IMR-90 (cell line): Measurements from ENCODE around the gene CNTN4.

ENCODE experiments used
- CEBPB ChIP-seq: IDR thresholded peaks from 2 replicates; pipeline ENCODE4 v1.6.1; 2012; ENCODE audit warnings: low read depth, low read length, improper control_type of control experiment
- FOS ChIP-seq: fragments of 150-350 bp; IDR thresholded peaks from 2 replicates; pipeline ENCODE4 v1.6.1; 2016; ENCODE audit warnings: low read depth, low read length
- MAFK ChIP-seq: IDR thresholded peaks from 2 replicates; pipeline ENCODE4 v1.6.1; 2012; ENCODE audit warnings: low read depth, low read length, improper control_type of control experiment
- MAZ ChIP-seq: IDR thresholded peaks from 2 replicates; pipeline ENCODE4 v1.6.1; 2012; ENCODE audit warnings: low read depth, mild to moderate bottlenecking, low read length, improper control_type of control experiment, moderate library complexity, borderline replicate concordance
- MXI1 ChIP-seq: IDR thresholded peaks from 2 replicates; pipeline ENCODE4 v1.6.1; 2012; ENCODE audit warnings: low read depth, mild to moderate bottlenecking, low read length, moderate library complexity, borderline replicate concordance
- NFE2L2 ChIP-seq: fragments of 150-350 bp; IDR thresholded peaks from 2 replicates; pipeline ENCODE4 v1.6.1; 2016; ENCODE audit warnings: low read depth, mild to moderate bottlenecking, low read length
- POLR2A ChIP-seq: IDR thresholded peaks from 2 replicates; pipeline ENCODE4 v1.6.1; 2012; ENCODE audit warnings: mild to moderate bottlenecking, low read depth, low read length
- RAD21 ChIP-seq: IDR thresholded peaks from 2 replicates; pipeline ENCODE4 v1.6.1; 2012; ENCODE audit warnings: low read length, improper control_type of control experiment
- RCOR1 ChIP-seq: IDR thresholded peaks from 2 replicates; pipeline ENCODE4 v1.6.1; 2012; ENCODE audit warnings: mild to moderate bottlenecking, low read length, improper control_type of control experiment; ENCODE audit not compliant: insufficient replicate concordance
- TF ChIP-seq, protein P1 (sequence below): conservative IDR thresholded peaks from 2 replicates; pipeline ENCODE4 v1.5.1; 2012; ENCODE audit warnings: mild to moderate bottlenecking, low read depth, low read length, improper control_type of control experiment
- TF ChIP-seq, protein P2 (sequence below): fragments of 150-350 bp; IDR thresholded peaks from 2 replicates; pipeline ENCODE4 v1.6.1; 2017; ENCODE audit warnings: mild to moderate bottlenecking, antibody characterized with exemption, low read length, low read depth
- TF ChIP-seq, protein P3 (sequence below): fragments of 150-350 bp; IDR thresholded peaks from 2 replicates; pipeline ENCODE4 v1.6.1; 2016; ENCODE audit warnings: low read depth, mild to moderate bottlenecking, low read length, moderate library complexity, borderline replicate concordance

DNA sequence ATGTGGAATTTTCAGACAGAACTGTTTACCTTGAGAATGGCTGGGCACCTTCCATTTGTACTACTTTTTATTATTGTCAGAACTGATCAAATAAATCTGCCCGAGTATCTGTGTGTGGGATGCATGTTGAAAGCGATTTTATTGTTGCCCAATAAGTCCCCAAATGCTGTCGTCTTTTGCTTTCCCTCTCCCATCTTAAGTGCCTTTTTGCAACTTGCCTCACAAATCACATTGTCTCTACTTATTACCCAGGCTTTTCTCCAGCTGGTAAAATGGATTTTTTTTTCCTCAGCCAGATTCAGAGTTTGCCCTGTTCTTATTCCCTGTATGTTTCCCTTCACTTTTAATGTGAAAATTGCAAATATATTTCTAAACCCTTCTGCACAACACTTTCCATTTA lies 163.1 kb downstream of the CNTN4 start:
- TF ChIP-seq, protein P1, sequence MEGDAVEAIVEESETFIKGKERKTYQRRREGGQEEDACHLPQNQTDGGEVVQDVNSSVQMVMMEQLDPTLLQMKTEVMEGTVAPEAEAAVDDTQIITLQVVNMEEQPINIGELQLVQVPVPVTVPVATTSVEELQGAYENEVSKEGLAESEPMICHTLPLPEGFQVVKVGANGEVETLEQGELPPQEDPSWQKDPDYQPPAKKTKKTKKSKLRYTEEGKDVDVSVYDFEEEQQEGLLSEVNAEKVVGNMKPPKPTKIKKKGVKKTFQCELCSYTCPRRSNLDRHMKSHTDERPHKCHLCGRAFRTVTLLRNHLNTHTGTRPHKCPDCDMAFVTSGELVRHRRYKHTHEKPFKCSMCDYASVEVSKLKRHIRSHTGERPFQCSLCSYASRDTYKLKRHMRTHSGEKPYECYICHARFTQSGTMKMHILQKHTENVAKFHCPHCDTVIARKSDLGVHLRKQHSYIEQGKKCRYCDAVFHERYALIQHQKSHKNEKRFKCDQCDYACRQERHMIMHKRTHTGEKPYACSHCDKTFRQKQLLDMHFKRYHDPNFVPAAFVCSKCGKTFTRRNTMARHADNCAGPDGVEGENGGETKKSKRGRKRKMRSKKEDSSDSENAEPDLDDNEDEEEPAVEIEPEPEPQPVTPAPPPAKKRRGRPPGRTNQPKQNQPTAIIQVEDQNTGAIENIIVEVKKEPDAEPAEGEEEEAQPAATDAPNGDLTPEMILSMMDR = no peak
- TF ChIP-seq, protein P2, sequence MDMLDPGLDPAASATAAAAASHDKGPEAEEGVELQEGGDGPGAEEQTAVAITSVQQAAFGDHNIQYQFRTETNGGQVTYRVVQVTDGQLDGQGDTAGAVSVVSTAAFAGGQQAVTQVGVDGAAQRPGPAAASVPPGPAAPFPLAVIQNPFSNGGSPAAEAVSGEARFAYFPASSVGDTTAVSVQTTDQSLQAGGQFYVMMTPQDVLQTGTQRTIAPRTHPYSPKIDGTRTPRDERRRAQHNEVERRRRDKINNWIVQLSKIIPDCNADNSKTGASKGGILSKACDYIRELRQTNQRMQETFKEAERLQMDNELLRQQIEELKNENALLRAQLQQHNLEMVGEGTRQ = no peak
- TF ChIP-seq NFE2L2 = no peak
- no peak for TF ChIP-seq FOS
- TF ChIP-seq RAD21 = no peak
- no peak for TF ChIP-seq RCOR1
- no peak for TF ChIP-seq POLR2A
- no peak for TF ChIP-seq CEBPB
- no peak for TF ChIP-seq MXI1
- TF ChIP-seq MAFK = no peak
- TF ChIP-seq MAZ = no peak
- TF ChIP-seq, protein P3, sequence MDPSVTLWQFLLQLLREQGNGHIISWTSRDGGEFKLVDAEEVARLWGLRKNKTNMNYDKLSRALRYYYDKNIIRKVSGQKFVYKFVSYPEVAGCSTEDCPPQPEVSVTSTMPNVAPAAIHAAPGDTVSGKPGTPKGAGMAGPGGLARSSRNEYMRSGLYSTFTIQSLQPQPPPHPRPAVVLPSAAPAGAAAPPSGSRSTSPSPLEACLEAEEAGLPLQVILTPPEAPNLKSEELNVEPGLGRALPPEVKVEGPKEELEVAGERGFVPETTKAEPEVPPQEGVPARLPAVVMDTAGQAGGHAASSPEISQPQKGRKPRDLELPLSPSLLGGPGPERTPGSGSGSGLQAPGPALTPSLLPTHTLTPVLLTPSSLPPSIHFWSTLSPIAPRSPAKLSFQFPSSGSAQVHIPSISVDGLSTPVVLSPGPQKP = no peak
